ENCODE results near the gene NVL.

DNA sequence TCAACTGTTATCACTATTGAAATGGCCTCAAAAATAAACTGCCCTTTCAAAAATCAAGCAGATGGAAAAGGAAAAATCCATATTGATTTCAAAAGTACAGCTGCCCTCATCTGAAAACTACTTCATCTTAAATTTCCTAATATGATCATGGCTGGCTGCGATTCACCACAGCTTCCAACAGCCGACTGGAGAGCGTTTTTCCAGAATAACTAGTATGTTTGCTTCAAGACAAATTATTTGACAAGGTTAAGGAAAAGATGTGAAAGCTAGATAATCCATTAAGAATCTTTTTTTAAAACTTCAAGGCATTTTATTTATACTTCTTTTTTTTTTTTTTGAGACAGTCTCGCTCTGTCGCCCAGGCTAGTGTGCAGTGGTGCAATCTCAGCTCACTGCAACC is 151.1 kb downstream of the NVL start:
- TF ChIP-seq CTCF (IDR thresholded peaks at IDR 0.05; ENCODE audit: extremely low read depth in 1 of 2, insufficient read depth in 1 of 2, low read depth in 1 of 2, low read length in 2 of 2) (no peak), POLR2AphosphoS5 (IDR thresholded peaks at IDR 0.05; ENCODE audit: insufficient read depth, low read depth, low read length) (no peak), EZH2 (IDR thresholded peaks at IDR 0.05; ENCODE audit: borderline replicate concordance, low read depth, low read length, severe bottlenecking) (no peak), FOS (IDR thresholded peaks at IDR 0.05; ENCODE audit: borderline replicate concordance, insufficient read depth, low read length) (no peak)

All from endothelial cell of umbilical vein (primary cell).